K562 (cell line): ENCODE results near the gene MIEF2. TPM values are rescaled to one million over a fixed set of nuclear protein-coding genes. Genes with fewer than 3 reads are reported as not detected.

Source experiments
- ATAC-seq: fragments of 200-7000 bp; cut with Tn5 transposase; 3 replicates; pipeline ENCODE4 v1.9.1; 2020; ENCODE audit warnings: moderate library complexity
- BruUV-seq: library from RNA; stranded (reverse); fragments of 400-500 nt; replicated peaks from 2 replicates; lab custom pipeline; 2021; lab: Mats Ljungman, UMichigan
- CTCF ChIA-PET: fragments of 300-600 bp; formaldehyde crosslinking; extraction: SDS; loops from one replicate; lab custom pipeline; 2021; ENCODE audit warnings: low intra/inter-chr PET ratio; lab: Yijun Ruan, JAX
- POLR2A ChIA-PET: fragments of 300-600, 350-650 bp; sonication (Branson Sonifier 250); formaldehyde crosslinking; extraction: SDS; loops from one replicate; lab custom pipeline; 2021; ENCODE audit warnings: antibody characterized with exemption, inconsistent platforms; lab: Yijun Ruan, JAX
- DNase-seq, 4 experiments: peaks; one replicate each; pipeline versions ENCODE4 v3.0.0 to v3.0.0-alpha.2; 2011 to 2018; ENCODE audit warnings: low spot score in 3 of 4, mixed read lengths in 3 of 4; ENCODE audit errors: extremely low read depth in 1 of 4
- FAIRE-seq: peaks from 2 replicates; lab custom pipeline; 2011; peaks lifted over from hg19 to GRCh38; lab: Jason Lieb, UNC
- H2AFZ ChIP-seq: 2 replicates; pipeline ENCODE4 v1.6.0; 2011; ENCODE audit warnings: low read depth, low read length, control low read depth, inconsistent platforms
- H3K27ac ChIP-seq: fragments of 200-600 bp; 3 replicates; pipeline ENCODE4 v1.8.0; 2011; ENCODE audit warnings: low read depth, mild to moderate bottlenecking, control low read depth, inconsistent platforms, low read length, moderate library complexity, mixed read lengths; ENCODE audit errors: extremely low read depth
- H3K27me3 ChIP-seq, 2 experiments: fragments of 300-600 bp in 1 of 2; 2 replicates in 1 of 2; 3 replicates in 1 of 2; pipeline versions ENCODE4 v1.6.0 to v1.8.0; 2011; ENCODE audit warnings: inconsistent platforms in 2 of 2, low read length in 2 of 2, mild to moderate bottlenecking in 1 of 2, mixed read lengths in 1 of 2, moderate library complexity in 1 of 2; ENCODE audit not compliant: control insufficient read depth in 2 of 2, insufficient read depth in 2 of 2
- H3K36me3 ChIP-seq: fragments of 300-600 bp; 3 replicates; pipeline ENCODE4 v1.8.0; 2011; ENCODE audit warnings: mild to moderate bottlenecking, low read length, inconsistent platforms; ENCODE audit not compliant: control insufficient read depth, insufficient read depth
- H3K4me1 ChIP-seq, 2 experiments: fragments of 200-600 bp in 1 of 2; replicated peaks in 1 of 2; 2 replicates in 1 of 2; 3 replicates in 1 of 2; pipeline versions ENCODE4 v1.5.1 to v1.8.0; 2011; ENCODE audit warnings: inconsistent platforms in 2 of 2, low read length in 2 of 2, mild to moderate bottlenecking in 1 of 2, mixed read lengths in 1 of 2, moderate library complexity in 1 of 2; ENCODE audit not compliant: control insufficient read depth in 2 of 2, insufficient read depth in 2 of 2
- H3K4me2 ChIP-seq: 2 replicates; pipeline ENCODE4 v1.6.1; 2011; ENCODE audit warnings: low read length, control low read depth, inconsistent platforms, mixed read lengths; ENCODE audit not compliant: insufficient read depth
- H3K4me3 ChIP-seq: fragments of 200-600 bp; sonication (generic), shearing (Covaris generic); 2 replicates; pipeline ENCODE4 v1.5.1; 2016; ENCODE audit warnings: control low read depth, inconsistent platforms
- H3K79me2 ChIP-seq: fragments of 200-600 bp; 3 replicates; pipeline ENCODE4 v1.8.0; 2011; ENCODE audit warnings: low read length, inconsistent platforms; ENCODE audit not compliant: control insufficient read depth, insufficient read depth
- H3K9ac ChIP-seq, 2 experiments: 2 replicates each; pipeline versions ENCODE4 v1.6.0 to v1.6.1; 2011; ENCODE audit warnings: low read depth in 2 of 2, low read length in 2 of 2, control low read depth in 1 of 2, inconsistent platforms in 1 of 2, mild to moderate bottlenecking in 1 of 2, mixed read lengths in 1 of 2; ENCODE audit not compliant: insufficient read depth in 1 of 2
- H3K9me1 ChIP-seq: one replicate; pipeline ENCODE4 v1.6.0; 2011; ENCODE audit warnings: inconsistent platforms, mild to moderate bottlenecking, low read length, moderate library complexity; ENCODE audit not compliant: control insufficient read depth, insufficient read depth
- H3K9me3 ChIP-seq: replicated peaks from 2 replicates; pipeline ENCODE4 v1.5.1; 2011; ENCODE audit warnings: low read depth, low read length, inconsistent platforms; ENCODE audit not compliant: control insufficient read depth, insufficient read depth
- H4K20me1 ChIP-seq: replicated peaks from 2 replicates; pipeline ENCODE4 v1.6.1; 2011; ENCODE audit warnings: low read length, inconsistent platforms, mixed read lengths; ENCODE audit not compliant: control insufficient read depth, insufficient read depth
- ETS2 ChIP-seq: IDR thresholded peaks from 2 replicates; pipeline ENCODE4 v1.6.1; 2016; ENCODE audit warnings: borderline replicate concordance, missing genetic modification characterization, mild to moderate bottlenecking, moderate library complexity, missing compliant biosample characterization; ENCODE audit not compliant: poor library complexity, severe bottlenecking
- HMG20A ChIP-seq: fragments of 450-650 bp; formaldehyde crosslinking; conservative IDR thresholded peaks from 2 replicates; pipeline ENCODE4 v1.4.0; 2020; ENCODE audit warnings: mild to moderate bottlenecking, mixed read lengths
- HOXB6 ChIP-seq: fragments of 250-450 bp; sonication (Bioruptor Pico); IDR thresholded peaks from 2 replicates; pipeline ENCODE4 v1.5.1; 2022; ENCODE audit warnings: mild to moderate bottlenecking, borderline replicate concordance
- PHF20 ChIP-seq: fragments of 450-650 bp; IDR thresholded peaks from 2 replicates; pipeline ENCODE4 v1.6.1; 2018; ENCODE audit not compliant: partially characterized antibody
- PTRF ChIP-seq: fragments of 450-650 bp; IDR thresholded peaks from 2 replicates; pipeline ENCODE4 v1.6.1; 2016; ENCODE audit warnings: mild to moderate bottlenecking, missing genetic modification characterization, missing compliant biosample characterization
- RBM15 ChIP-seq: fragments of 200-400 bp; formaldehyde crosslinking; IDR thresholded peaks from 2 replicates; pipeline ENCODE4 v1.6.1; 2018; ENCODE audit warnings: mild to moderate bottlenecking, low read length, moderate library complexity; ENCODE audit not compliant: insufficient read depth
- ZC3H8 ChIP-seq: fragments of 450-650 bp; IDR thresholded peaks from 2 replicates; pipeline ENCODE4 v1.6.1; 2017
- ZNF217 ChIP-seq: sonication (generic); formaldehyde crosslinking; IDR thresholded peaks from 2 replicates; pipeline ENCODE4 v1.8.0; 2022; ENCODE audit warnings: mild to moderate bottlenecking, missing genetic modification reagents
- WGBS: fragments of 100-300 bp; shearing (Covaris generic); methylation state at CpG from one replicate; pipeline ENCODE4 v1.1.6; 2016; ENCODE audit warnings: low coverage, mixed read lengths; ENCODE audit not compliant: insufficient coverage; ENCODE audit errors: missing lambda C conversion rate; 5-methylcytosine and 5-hydroxymethylcytosine counted together
- in situ Hi-C: fragments of 300-500 bp; cut with MboI; formaldehyde crosslinking; loops from 4 replicates; pipeline ENCODE4 v1.15.0; 2018; ENCODE audit warnings: inconsistent platforms, mixed read lengths
- intact Hi-C: fragments of 100-400 bp; cut with micrococcal nuclease; formaldehyde crosslinking; loops from 2 replicates; pipeline ENCODE4 v1.14.2; 2022
- polyA plus RNA-seq, 8 experiments: library from polyadenylated mRNA; depleted of rRNA in 4 of 8; stranded (reverse) in 5 of 8; unstranded in 3 of 8; fragments of >200 nt; fragmentation: Nextera tagmentation in 2 of 8; fragmentation: Illumina TruSeq in 1 of 8; extraction: Ambion mirVana in 2 of 8; extraction: Trizol in 1 of 8; gene quantifications; 2 replicates each; pipeline versions ENCODE4 v1.2.1 to v1.2.3, GENCODE V29; 2011 to 2014; ENCODE audit warnings: inconsistent platforms in 1 of 8, missing spikeins in 1 of 8
- total RNA-seq, 7 experiments: library from RNA; depleted of rRNA in 6 of 7; stranded (reverse); fragments of >200 nt in 6 of 7; fragmentation: Illumina TruSeq in 2 of 7; extraction: Trizol in 2 of 7; gene quantifications; 2 replicates each; pipeline versions ENCODE4 v1.2.1 to v1.2.3, GENCODE V29; 2011 to 2021; ENCODE audit warnings: low replicate concordance in 1 of 7
- TF ChIP-seq, protein P1 (sequence below): fragments of 150-350 bp; conservative IDR thresholded peaks from 2 replicates; pipeline ENCODE4 v1.6.1; 2014; ENCODE audit warnings: low read length
- TF ChIP-seq, protein P2 (sequence below): fragments of 250-450 bp; sonication (Bioruptor Pico); IDR thresholded peaks from 2 replicates; pipeline ENCODE4 v1.4.0; 2020; ENCODE audit warnings: mild to moderate bottlenecking, moderate library complexity
- TF ChIP-seq, protein P3 (sequence below), 3 experiments: fragments of 200-800 bp in 1 of 3; sonication (Bioruptor generic) in 1 of 3; sonication (generic) in 1 of 3; formaldehyde crosslinking in 1 of 3; IDR thresholded peaks; 2 replicates each; pipeline versions ENCODE4 v1.6.1 to v1.8.0; 2016 to 2022; ENCODE audit warnings: mild to moderate bottlenecking in 2 of 3, missing compliant biosample characterization in 2 of 3, missing genetic modification characterization in 2 of 3, missing genetic modification reagents in 1 of 3
- TF ChIP-seq, protein P4 (sequence below): IDR thresholded peaks from 2 replicates; pipeline ENCODE4 v1.6.1; 2011; ENCODE audit warnings: borderline replicate concordance, low read depth, mild to moderate bottlenecking, moderate library complexity, low read length; ENCODE audit not compliant: insufficient read depth, poor library complexity, severe bottlenecking

Gene MIEF2
- total and polyA plus RNA-seq, 9 of the 15 experiments (the other 6 are each of a cell fraction or from before 2014, with no cell fraction given): 0.10 to 8.2 (median 2.4) TPM

DNA sequence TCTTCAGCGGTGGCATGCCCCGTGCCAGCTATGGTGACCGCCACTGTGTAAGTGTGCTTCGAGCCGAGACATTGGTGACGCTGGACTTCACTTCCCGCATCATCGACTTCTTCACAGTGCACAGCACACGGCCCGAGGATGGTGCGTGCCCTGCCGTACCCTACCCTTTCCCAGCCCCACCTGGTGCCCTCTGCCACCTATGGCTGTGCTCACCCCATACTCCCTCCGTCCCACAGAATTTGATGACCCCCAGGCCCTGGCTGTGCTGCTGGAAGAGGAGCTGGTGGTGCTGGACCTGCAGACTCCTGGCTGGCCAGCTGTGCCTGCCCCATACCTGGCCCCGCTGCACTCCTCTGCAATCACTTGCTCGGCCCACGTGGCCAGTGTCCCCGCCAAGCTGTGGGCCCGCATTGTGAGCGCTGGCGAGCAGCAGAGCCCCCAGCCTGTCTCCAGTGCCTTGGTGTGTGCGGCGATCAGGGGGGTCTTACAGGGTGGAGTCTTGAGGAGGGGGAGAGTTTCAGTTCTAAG, 25.5 kb upstream of the MIEF2 start (continued):
- TF ChIP-seq, protein P1, sequence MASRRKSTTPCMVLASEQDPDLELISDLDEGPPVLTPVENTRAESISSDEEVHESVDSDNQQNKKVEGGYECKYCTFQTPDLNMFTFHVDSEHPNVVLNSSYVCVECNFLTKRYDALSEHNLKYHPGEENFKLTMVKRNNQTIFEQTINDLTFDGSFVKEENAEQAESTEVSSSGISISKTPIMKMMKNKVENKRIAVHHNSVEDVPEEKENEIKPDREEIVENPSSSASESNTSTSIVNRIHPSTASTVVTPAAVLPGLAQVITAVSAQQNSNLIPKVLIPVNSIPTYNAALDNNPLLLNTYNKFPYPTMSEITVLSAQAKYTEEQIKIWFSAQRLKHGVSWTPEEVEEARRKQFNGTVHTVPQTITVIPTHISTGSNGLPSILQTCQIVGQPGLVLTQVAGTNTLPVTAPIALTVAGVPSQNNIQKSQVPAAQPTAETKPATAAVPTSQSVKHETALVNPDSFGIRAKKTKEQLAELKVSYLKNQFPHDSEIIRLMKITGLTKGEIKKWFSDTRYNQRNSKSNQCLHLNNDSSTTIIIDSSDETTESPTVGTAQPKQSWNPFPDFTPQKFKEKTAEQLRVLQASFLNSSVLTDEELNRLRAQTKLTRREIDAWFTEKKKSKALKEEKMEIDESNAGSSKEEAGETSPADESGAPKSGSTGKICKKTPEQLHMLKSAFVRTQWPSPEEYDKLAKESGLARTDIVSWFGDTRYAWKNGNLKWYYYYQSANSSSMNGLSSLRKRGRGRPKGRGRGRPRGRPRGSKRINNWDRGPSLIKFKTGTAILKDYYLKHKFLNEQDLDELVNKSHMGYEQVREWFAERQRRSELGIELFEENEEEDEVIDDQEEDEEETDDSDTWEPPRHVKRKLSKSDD: no peak
- TF ChIP-seq ETS2 (tag) (no peak), PTRF (tag) (no peak), HMG20A (CRISPR knock-in tag) (no peak)

DNA sequence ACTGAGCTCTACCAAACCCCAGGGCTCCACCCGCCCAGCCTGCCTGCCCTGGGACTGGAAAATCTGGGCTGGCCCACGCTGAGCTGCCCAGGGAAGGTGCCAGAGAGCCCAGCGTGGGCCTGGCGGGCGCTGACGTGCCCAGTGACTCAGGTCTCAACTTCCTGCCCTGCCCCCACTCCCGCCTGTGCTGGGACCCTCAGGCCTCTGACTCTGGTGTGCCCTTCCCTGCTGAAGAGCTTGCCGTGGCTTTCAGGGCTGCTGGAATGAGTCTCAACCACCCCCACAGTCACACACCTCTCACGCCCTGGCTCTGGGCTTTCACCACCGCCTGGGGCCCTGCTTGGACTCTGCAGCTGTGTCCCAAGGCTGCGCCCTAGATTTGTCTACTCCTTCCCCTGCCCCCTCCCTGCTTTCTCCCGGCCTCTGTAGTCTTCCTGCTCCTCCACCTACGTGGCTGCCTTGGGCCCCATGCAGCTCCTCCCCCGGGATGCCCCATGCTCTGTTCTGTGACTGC, 24.7 kb upstream of the MIEF2 start:
- no peaks in the 10 kb centered on the region for H3K9me1 ChIP-seq
- intact Hi-C loops (no loop called here), in situ Hi-C loops (no loop called here)
- BruUV-seq: no TSS peak
- H3K27ac ChIP-seq: no peak overlapping the region
- H3K4me1 ChIP-seq: peaks cover 0 to 15% of the 10 kb centered on the region in 2 experiments; a peak in 1 of 5 replicates
- CTCF ChIA-PET: no interaction called here
- H3K36me3 ChIP-seq: no peaks in the 10 kb centered on the region
- 65% methylated on average over 10 of the region's 14 CpGs for WGBS
- no peak overlapping the region for H3K9ac ChIP-seq
- FAIRE-seq (no peak), DNase-seq (no peak), ATAC-seq (no peak)
- H2AFZ ChIP-seq: no peak overlapping the region
- no peaks in the 10 kb centered on the region for H3K79me2 ChIP-seq
- POLR2A ChIA-PET: interaction anchor here (0.6 kb wide), 1 partner anchor 19 kb away, joined by 3 read pairs; no protein-coding TSS in a partner anchor
- H3K27me3 ChIP-seq: no peaks in the 10 kb centered on the region
- H4K20me1 ChIP-seq: no peaks in the 10 kb centered on the region
- no peak overlapping the region for H3K4me2 ChIP-seq
- H3K4me3 ChIP-seq: no peak overlapping the region
- no peaks in the 10 kb centered on the region for H3K9me3 ChIP-seq
- no peak for TF ChIP-seq ZC3H8
- TF ChIP-seq ZNF217 (CRISPR knock-in tag): no peak
- no peak for TF ChIP-seq HOXB6 (CRISPR knock-in tag)
- TF ChIP-seq, protein P2, sequence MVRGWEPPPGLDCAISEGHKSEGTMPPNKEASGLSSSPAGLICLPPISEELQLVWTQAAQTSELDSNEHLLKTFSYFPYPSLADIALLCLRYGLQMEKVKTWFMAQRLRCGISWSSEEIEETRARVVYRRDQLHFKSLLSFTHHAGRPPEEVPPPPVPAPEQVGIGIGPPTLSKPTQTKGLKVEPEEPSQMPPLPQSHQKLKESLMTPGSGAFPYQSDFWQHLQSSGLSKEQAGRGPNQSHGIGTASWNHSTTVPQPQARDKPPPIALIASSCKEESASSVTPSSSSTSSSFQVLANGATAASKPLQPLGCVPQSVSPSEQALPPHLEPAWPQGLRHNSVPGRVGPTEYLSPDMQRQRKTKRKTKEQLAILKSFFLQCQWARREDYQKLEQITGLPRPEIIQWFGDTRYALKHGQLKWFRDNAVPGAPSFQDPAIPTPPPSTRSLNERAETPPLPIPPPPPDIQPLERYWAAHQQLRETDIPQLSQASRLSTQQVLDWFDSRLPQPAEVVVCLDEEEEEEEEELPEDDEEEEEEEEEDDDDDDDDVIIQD (CRISPR knock-in tag): no peak
- TF ChIP-seq, protein P3, sequence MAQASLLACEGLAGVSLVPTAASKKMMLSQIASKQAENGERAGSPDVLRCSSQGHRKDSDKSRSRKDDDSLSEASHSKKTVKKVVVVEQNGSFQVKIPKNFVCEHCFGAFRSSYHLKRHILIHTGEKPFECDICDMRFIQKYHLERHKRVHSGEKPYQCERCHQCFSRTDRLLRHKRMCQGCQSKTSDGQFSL (CRISPR knock-in tag; IDR thresholded peaks at IDR 0.05): no peak
- TF ChIP-seq, protein P3 (tag; IDR thresholded peaks at IDR 0.05): no peak
- TF ChIP-seq PHF20: no peak
- TF ChIP-seq RBM15: no peak
- TF ChIP-seq, protein P4, sequence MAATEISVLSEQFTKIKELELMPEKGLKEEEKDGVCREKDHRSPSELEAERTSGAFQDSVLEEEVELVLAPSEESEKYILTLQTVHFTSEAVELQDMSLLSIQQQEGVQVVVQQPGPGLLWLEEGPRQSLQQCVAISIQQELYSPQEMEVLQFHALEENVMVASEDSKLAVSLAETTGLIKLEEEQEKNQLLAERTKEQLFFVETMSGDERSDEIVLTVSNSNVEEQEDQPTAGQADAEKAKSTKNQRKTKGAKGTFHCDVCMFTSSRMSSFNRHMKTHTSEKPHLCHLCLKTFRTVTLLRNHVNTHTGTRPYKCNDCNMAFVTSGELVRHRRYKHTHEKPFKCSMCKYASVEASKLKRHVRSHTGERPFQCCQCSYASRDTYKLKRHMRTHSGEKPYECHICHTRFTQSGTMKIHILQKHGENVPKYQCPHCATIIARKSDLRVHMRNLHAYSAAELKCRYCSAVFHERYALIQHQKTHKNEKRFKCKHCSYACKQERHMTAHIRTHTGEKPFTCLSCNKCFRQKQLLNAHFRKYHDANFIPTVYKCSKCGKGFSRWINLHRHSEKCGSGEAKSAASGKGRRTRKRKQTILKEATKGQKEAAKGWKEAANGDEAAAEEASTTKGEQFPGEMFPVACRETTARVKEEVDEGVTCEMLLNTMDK: no peak
